ENCODE data around the gene CASR.

DNA sequence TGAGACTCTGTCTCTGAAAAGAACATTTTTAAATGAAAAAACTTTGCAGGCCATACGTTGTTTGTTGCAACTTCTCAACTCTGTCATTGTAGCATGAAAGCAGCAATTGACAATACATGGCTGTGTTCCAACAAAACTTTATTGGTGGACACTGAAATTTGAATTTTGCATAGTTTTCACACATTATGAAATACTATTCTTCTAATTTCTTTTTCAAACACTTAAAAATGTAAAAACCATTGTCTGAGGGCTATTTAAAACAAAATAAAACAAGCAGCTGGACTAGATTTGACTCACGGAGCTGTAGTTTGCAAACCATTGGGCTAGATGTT is 123.1 kb downstream of the CASR start:
- TF ChIP-seq ZNF530 (tag by site-specific recombination; IDR thresholded peaks at IDR 0.05; ENCODE audit: low read depth) (no peak), CTCF (tag by site-specific recombination; IDR thresholded peaks at IDR 0.05) (no peak), ZNF561 (tag by site-specific recombination; IDR thresholded peaks at IDR 0.05; ENCODE audit: borderline replicate concordance) (no peak), SETDB1 (IDR thresholded peaks at IDR 0.05; ENCODE audit: insufficient read length, low read length) (no peak), ZNF174 (tag by site-specific recombination; IDR thresholded peaks at IDR 0.05) (no peak), ZNF529 (tag by site-specific recombination; IDR thresholded peaks at IDR 0.05; ENCODE audit: insufficient replicate concordance) (no peak), ZSCAN18 (tag by site-specific recombination; IDR thresholded peaks at IDR 0.05) (no peak), REST (tag by site-specific recombination; IDR thresholded peaks at IDR 0.05) (no peak), ZNF548 (tag by site-specific recombination; IDR thresholded peaks at IDR 0.05) (no peak), TCF7L2 (IDR thresholded peaks at IDR 0.05; ENCODE audit: borderline replicate concordance, low read depth, low read length) (no peak), ZNF394 (tag by site-specific recombination; IDR thresholded peaks at IDR 0.05; ENCODE audit: borderline replicate concordance) (no peak)
